SK-N-MC (cell line): ENCODE data around the gene POLR1C.

Experiments
- EZH2 ChIP-seq: fragments of 200-600 bp; sonication (generic); IDR thresholded peaks from one replicate; pipeline ENCODE4 v1.6.1; 2017; ENCODE audit warnings: antibody characterized with exemption
- FOXP2 ChIP-seq: optimal IDR thresholded peaks from 2 replicates; pipeline ENCODE3; 2011; ENCODE audit warnings: mild to moderate bottlenecking, moderate library complexity; ENCODE audit not compliant: insufficient read depth; ENCODE audit errors: extremely low read length, control extremely low read depth
- POLR2AphosphoS5 ChIP-seq: IDR thresholded peaks from 2 replicates; pipeline ENCODE4 v1.6.1; 2012; ENCODE audit warnings: mild to moderate bottlenecking, low read depth, low read length, borderline replicate concordance

- TF ChIP-seq EZH2 (no peak), POLR2AphosphoS5 (no peak), FOXP2 (no peak)
Observed at GRCh38 chr6:43481075-43481474, 35.8 kb upstream of the POLR1C start.
